ENCODE results near the gene BAHCC1. TPM values are rescaled to one million over a fixed set of nuclear protein-coding genes. Genes with fewer than 3 reads are reported as not detected.

Gene BAHCC1
- total and polyA plus RNA-seq, 2 of the 4 experiments (the other 2 are of a cell fraction), result 0.36 to 7.8 TPM

GRCh38 chr17:81480140-81481072 lies 85.1 kb downstream of the BAHCC1 start (continued):
- TF ChIP-seq MXI1 (IDR thresholded peaks at IDR 0.05; ENCODE audit: borderline replicate concordance, low read depth, low read length) (no peak), RFX5 (IDR thresholded peaks at IDR 0.05; ENCODE audit: low read depth, low read length) (no peak), MAFK (IDR thresholded peaks at IDR 0.05; ENCODE audit: low read depth, low read length) (peak; percentile 14; the same call in 1 of the 2 replicates)
